Uterus (tissue), 4 donors: Measurements from ENCODE around the gene IGFALS. TPM values are rescaled to one million over a fixed set of nuclear protein-coding genes. Genes with fewer than 3 reads are reported as not detected.
A peak's percentile ranks its signal among the peaks of the same experiment; 100 is the strongest.

Source experiments
- DNase-seq, 2 donors: peaks; one replicate each; pipeline ENCODE4 v3.0.0-alpha.2; 2019 to 2020
- H3K27ac ChIP-seq, 2 donors: fragments of 200-600 bp; sonication (generic); 1 replicate in 1 of 2; 2 replicates in 1 of 2; pipeline ENCODE4 v1.5.1; 2016 to 2018
- H3K27me3 ChIP-seq, 2 donors: fragments of 200-600 bp; sonication (generic); one replicate each; pipeline ENCODE4 v1.5.1; 2018 to 2019; ENCODE audit warnings: control low read depth in 1 of 2
- H3K36me3 ChIP-seq, 2 donors: fragments of 200-600 bp; sonication (generic); one replicate each; pipeline ENCODE4 v1.5.1; 2019; ENCODE audit warnings: control low read depth in 1 of 2
- H3K4me1 ChIP-seq, 2 donors: fragments of 200-600 bp; sonication (generic); one replicate each; pipeline ENCODE4 v1.5.1; 2018 to 2019; ENCODE audit warnings: control low read depth in 1 of 2
- H3K4me3 ChIP-seq, 2 donors: fragments of 200-600 bp; sonication (generic); 1 replicate in 1 of 2; 2 replicates in 1 of 2; pipeline ENCODE4 v1.5.1; 2018 to 2019; ENCODE audit warnings: mild to moderate bottlenecking in 1 of 2
- H3K9me3 ChIP-seq, 2 donors: fragments of 200-600 bp; sonication (generic); one replicate each; pipeline ENCODE4 v1.5.1; 2019; ENCODE audit warnings: control low read depth in 1 of 2
- CTCF ChIP-seq, 4 experiments: fragments of 200-600 bp in 2 of 4; fragments of 450-650 bp in 2 of 4; sonication (generic) in 2 of 4; IDR thresholded peaks; one replicate each; pipeline ENCODE4 v1.5.1; 2016 to 2019; ENCODE audit warnings: antibody characterized with exemption in 4 of 4, mild to moderate bottlenecking in 2 of 4, moderate library complexity in 1 of 4
- POLR2A ChIP-seq, 2 donors: fragments of 450-650 bp; IDR thresholded peaks; one replicate each; pipeline ENCODE4 v1.6.1; 2016; ENCODE audit warnings: antibody characterized with exemption in 2 of 2, mild to moderate bottlenecking in 1 of 2, moderate library complexity in 1 of 2
- intact Hi-C: fragments of 100-400 bp; cut with DNase I; formaldehyde crosslinking; loops from one replicate; pipeline ENCODE4 v1.15.1; 2023; ENCODE audit warnings: low total_unique reads
- total RNA-seq, 4 donors: library from RNA; depleted of rRNA in 3 of 4; stranded (reverse); fragments of >200 nt in 3 of 4; gene quantifications; one replicate each; pipeline versions ENCODE4 v1.1.0 to v1.2.4, GENCODE V29; 2014 to 2023
- donor health status: DM: yes; HTN: yes; CAD: no.

The IGFALS gene
- total RNA-seq, 4 donors from 2014 or later, result 0.49 to 1.2 TPM; not detected in 2

GRCh38 chr16:1769402-1770300 lies 23.9 kb downstream of the IGFALS start:
- H3K4me3 ChIP-seq, result peak overlapping the region; percentile 56 to 87
- H3K27me3 ChIP-seq, result no peaks in the 10 kb centered on the region
- H3K36me3 ChIP-seq, result no peaks in the 10 kb centered on the region
- peak overlapping the region; percentile 74 to 87 for H3K27ac ChIP-seq
- DNase-seq, result no peak
- TF ChIP-seq CTCF (IDR thresholded peaks at IDR 0.05), result no peak
- no peak for TF ChIP-seq POLR2A (IDR thresholded peaks at IDR 0.05)
- no peaks in the 10 kb centered on the region for H3K9me3 ChIP-seq
- peaks cover 0 to 33% of the 10 kb centered on the region in 2 donors for H3K4me1 ChIP-seq
- intact Hi-C loops, result no loop called here

GRCh38 chr16:1768767-1769401 lies 24.6 kb downstream of the IGFALS start:
- intact Hi-C loops, result no loop called here
- Histone ChIP-seq H3K4me3 (no peak overlapping the region), H3K9me3 (no peaks in the 10 kb centered on the region), H3K36me3 (no peaks in the 10 kb centered on the region), H3K4me1 (peaks cover 0 to 27% of the 10 kb centered on the region in 2 donors), H3K27me3 (no peaks in the 10 kb centered on the region), H3K27ac (no peak overlapping the region)
- DNase-seq, result no peak
- TF ChIP-seq POLR2A (IDR thresholded peaks at IDR 0.05), result no peak
- no peak for TF ChIP-seq CTCF (IDR thresholded peaks at IDR 0.05)

- H3K4me3 ChIP-seq, result no peak overlapping the region
- DNase-seq, result no peak
- H3K27me3 ChIP-seq, result no peaks in the 10 kb centered on the region
- no peak overlapping the region for H3K27ac ChIP-seq
- TF ChIP-seq POLR2A (IDR thresholded peaks at IDR 0.05), result no peak
- no peak for TF ChIP-seq CTCF (IDR thresholded peaks at IDR 0.05)
- peaks cover 0 to 22% of the 10 kb centered on the region in 2 donors for H3K4me1 ChIP-seq
- H3K9me3 ChIP-seq, result no peaks in the 10 kb centered on the region
- H3K36me3 ChIP-seq, result no peaks in the 10 kb centered on the region
- intact Hi-C loops, result no loop called here
Observed at GRCh38 chr16:1768061-1768766, 25.3 kb downstream of the IGFALS start.

- DNase-seq, result no peak
- TF ChIP-seq POLR2A (IDR thresholded peaks at IDR 0.05) (no peak), CTCF (IDR thresholded peaks at IDR 0.05) (no peak)
- intact Hi-C loops, result no loop called here
- no peaks in the 10 kb centered on the region for H3K9me3 ChIP-seq
- no peaks in the 10 kb centered on the region for H3K36me3 ChIP-seq
- no peaks in the 10 kb centered on the region for H3K27me3 ChIP-seq
- H3K4me3 ChIP-seq, result no peak overlapping the region
- H3K27ac ChIP-seq, result no peak overlapping the region
- peaks cover 0 to 20% of the 10 kb centered on the region in 2 donors for H3K4me1 ChIP-seq
Observed at GRCh38 chr16:1767116-1767994, 26.1 kb downstream of the IGFALS start.
